CD4-positive, alpha-beta T cell treated with Interleukin-17A for 4 hours (primary cell): Measurements from ENCODE around the gene TBC1D9.

Experiments used
- DNase-seq: peaks from one replicate; pipeline ENCODE4 v3.0.0-alpha.2; 2020; ENCODE audit warnings: mixed read lengths

The TBC1D9 gene

GRCh38 chr4:140719686-140720085 is 36.5 kb downstream of the TBC1D9 start:
- DNase-seq, result no peak

GRCh38 chr4:140719022-140719421 is 37.2 kb downstream of the TBC1D9 start:
- no peak for DNase-seq

DNA sequence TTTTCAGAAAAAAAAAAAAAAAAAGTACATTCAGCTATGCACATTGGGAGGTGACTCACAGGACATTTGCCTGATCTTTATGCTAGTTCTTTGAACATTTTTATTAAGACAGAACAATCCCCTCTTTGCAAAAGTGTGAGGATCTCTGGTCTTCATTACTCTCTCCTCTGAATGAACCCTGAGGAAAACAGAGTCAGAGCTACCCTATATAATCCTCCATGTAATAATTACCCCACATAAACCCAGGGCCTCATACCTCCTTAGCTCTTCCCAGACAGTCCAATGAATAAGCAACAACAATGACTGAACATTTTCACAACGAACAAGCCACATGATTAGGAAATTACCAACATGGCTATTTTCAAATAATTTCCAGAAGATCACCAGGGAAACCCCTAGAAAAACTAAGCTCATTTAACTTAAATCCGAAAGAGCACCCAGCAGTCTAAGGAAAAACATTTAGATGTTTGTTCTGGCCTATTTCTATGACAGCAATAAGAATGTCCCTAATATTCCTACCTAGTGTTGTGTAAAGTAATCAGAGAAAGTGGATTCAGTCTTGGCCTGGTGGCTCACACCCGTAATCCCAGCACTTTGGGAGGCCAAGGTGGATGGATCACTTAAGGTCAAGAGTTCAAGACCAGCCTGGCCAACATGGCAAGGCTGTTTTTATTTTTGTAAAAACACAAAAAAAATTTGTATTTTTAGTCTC is 37.8 kb downstream of the TBC1D9 start:
- DNase-seq, result no peak

DNA sequence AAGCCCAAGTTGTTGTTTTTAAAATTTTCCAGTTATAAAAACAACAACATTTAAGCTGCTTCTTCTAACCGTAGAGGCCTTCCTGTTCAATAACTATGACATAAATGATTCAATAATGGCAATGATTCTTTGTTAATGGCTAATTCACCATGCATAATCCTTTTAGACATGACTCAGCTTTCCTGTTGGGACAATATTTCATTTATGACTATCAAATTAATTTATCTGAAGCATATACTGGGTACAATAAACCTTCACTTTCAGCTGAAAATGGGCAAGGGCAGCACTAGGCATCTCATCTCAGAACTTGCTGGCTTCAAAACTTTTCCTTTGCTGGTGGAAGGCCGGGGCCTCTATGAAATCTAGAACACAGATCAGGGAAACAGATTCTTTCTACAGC is 38.9 kb downstream of the TBC1D9 start:
- no peak for DNase-seq

DNA sequence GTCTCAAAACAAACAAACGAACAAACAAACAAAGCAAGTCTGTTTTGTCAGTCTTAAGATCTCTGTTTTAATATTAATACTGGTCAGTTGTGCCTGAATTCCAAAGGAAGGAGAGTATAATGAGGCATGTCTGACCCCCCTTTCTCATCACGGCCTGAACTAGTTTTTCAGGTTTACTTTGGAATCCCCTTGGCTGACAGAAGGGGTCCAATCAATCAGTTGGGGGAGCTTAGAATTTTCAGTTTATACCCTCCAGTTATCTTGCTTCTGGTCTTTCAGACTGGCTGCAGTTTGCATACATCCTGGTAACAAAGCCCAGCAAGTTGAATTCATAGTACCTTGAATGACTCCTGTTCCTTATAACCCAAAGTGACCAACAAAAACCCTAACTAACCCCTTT is 41.1 kb downstream of the TBC1D9 start:
- DNase-seq, result no peak

GRCh38 chr4:140711910-140712309 is 44.3 kb downstream of the TBC1D9 start:
- DNase-seq, result no peak

DNA sequence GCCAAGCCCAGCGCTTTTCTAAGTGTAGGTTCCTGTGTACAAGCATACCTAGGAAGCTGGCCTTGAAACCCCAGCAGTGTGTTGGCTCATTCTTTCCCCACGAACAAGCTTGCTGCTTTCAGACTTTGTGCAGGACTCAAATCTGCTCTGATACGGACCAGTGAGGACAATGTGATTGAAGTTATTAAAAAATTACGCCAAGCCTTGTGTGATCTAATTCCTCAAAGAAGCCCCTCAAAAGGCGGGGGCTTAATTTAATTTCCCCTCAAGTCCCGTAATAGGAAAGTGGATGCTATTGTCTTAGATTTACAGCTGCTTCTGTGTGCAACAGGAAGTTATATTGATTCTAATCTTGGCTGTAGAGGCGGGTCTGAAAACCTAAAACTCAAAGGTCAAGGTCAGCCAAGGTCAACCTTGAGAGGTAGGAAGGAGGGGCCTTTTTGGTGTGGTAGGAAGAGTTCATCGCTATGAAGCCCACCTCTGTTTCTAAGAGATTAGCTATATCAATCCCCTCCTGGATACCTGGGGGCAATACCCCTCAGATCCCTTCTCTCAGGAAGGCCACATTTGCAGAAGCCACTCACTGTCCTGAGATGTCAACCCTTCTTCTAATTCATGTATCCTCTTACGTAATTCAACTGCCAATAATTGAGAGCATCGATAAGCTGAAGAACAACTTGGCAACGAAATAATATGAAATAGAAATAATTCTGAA is 45.1 kb downstream of the TBC1D9 start:
- DNase-seq, result no peak

DNA sequence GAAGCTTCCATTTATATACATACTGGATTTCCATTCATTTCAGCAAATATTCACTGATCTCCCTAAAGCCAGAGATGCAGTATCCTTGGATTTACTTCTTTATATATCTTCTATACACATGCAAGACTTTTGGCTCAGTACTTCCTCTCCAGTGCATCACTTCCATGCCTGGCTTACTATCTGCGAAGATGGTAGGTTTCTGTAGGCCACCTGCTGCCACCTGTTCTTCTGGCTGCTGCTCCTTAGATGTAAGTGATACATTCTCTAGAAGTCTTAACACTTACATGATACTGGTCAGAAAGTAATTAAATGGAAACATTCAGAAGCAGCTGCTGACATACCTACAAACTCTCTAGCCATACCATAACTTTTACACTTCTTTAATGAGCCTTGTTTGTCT is 48.9 kb downstream of the TBC1D9 start:
- no peak for DNase-seq

GRCh38 chr4:140706665-140707064 is 49.5 kb downstream of the TBC1D9 start:
- no peak for DNase-seq

GRCh38 chr4:140706276-140706625 is 49.9 kb downstream of the TBC1D9 start:
- DNase-seq, result no peak

- no peak for DNase-seq
Observed at GRCh38 chr4:140705625-140706275, 50.4 kb downstream of the TBC1D9 start.

DNA sequence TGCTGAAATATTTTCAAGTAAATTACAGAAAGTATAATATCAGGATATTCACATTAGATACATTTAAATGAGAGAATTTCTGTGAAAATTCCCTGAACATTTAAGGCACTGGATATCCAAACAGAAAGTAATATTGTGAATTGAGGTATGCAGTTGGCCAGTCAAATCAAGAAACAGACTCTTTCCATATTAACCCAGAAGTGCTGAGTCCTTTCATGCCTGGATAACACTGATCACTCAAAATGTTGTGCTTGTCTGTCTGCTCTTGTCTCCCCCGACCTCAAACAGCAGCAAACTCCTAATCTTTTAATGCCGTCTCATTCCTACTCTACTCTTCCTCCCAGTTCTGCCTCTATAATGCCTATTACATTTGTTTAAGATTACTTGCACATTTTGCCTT is 51.2 kb downstream of the TBC1D9 start:
- no peak for DNase-seq

DNA sequence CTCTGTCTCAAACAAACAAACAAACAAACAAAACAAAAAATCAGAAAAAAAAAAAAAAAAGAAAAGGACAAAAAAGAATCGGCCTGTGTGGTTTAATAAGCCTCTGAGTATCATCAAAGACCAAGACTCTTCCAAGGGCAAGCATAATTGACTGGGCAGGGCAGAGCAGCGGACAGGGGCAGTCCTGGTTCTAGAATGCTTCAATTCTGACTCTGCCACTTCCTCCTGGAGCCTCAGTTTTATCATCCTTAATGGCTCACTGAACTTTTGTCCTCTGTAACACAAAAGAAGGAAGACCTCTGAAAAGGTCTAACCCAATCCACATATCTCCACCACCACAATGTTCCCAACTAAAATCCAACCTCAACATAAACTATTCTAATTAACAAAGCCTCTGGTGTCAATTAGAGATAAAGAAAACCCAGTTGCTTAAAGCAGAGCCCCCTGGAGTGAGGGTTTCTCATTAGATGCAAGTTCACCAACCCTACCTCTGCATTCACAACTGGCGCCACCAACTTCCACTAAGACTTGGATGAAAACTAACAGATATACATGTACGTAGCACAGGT is 51.7 kb downstream of the TBC1D9 start:
- DNase-seq, result no peak

DNA sequence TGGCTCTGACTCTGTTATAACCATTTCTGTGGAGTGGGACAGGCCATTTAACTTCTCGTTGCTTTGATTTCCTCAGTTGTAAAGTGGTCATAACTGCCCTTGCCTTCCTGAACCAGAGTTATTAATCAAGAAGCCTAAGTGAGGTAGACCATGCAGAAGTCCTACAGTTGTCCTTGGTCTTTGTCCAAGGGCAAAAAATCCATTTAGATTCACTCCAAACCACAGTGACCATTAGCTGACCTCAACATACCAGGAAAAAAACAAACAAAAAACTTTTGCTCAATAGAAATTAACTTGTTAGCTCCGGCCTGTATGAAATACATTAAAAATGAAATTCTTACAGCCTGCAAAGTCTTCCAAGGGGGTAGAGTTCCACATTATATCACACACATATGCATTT is 52.7 kb downstream of the TBC1D9 start:
- no peak for DNase-seq

DNA sequence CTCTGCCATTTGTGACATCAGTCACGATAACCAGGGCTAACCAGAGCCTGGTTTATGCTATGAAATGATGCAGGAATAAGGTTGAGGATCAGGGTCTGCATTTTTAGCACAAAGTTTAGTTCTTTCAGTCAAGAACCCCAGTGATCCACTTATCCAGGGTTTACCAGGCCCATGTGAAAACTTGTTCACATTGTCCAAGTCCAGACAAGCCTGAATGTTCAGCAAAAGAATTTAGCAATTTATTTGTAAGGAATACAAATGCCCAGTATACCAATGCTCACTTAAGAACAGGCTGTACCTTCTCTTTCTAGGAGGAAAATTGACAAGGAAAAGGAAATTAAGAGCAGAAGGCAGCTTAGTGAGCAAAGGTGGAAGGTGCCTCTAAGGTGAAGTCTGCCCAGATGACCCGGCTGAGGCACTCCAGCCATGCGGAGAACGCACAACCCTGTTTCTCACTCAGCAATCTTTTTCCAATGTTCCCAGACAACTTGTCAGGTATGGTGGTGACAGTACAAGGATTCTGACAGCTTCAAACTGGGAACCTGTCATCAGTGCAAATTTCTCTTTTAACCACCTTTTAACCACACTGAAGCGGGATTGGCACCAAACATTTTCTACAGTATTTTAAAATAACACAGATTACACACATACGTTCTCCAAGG is 54.0 kb downstream of the TBC1D9 start:
- no peak for DNase-seq

- DNase-seq, result no peak
Observed at GRCh38 chr4:140701071-140701470, 55.1 kb downstream of the TBC1D9 start.

DNA sequence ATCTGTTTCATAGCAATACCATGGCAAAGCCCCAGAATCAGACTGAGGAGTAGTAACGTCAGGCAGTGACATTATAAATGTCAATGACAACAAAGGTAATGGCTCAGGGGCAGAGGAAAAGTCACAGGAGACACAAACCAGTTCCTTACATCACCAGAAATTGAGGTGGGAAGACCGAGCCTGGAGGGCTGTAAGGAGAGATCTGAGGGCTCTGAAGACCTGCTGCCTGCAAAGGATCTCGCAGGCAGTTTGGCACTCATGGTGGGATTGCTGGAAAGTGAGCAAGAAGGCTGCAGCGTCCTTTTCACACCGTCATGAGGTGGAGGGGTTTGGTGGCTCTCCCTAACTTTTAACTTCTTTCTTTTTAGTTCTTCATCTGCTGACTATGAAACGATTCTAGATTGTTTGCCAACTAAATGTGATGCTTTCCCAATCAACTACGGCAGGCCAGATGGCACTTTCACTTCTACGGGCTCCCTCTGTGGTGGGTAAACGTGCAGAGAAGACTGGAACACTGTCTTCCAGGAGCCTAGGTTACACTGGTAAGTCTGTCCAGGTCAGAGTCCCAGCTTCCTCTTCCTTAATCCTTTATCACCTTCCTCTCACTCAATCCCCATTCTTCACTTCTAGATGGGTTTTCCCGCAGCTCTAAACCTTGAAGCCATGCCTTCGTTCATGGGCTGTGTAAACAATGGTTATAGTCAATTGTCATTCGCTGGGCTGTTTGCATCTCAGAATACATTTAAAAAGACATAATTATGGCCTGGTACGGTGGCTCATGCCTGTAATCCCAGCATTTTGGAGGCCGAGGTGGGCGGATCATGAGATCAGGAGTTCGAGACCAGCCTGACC is 58.2 kb downstream of the TBC1D9 start:
- DNase-seq, result no peak

GRCh38 chr4:140695483-140695882 is 60.7 kb downstream of the TBC1D9 start:
- no peak for DNase-seq

GRCh38 chr4:140693562-140693961 is 62.6 kb downstream of the TBC1D9 start:
- no peak for DNase-seq

- DNase-seq, result no peak
Observed at GRCh38 chr4:140691369-140691768, 64.8 kb downstream of the TBC1D9 start.

- no peak for DNase-seq
Observed at GRCh38 chr4:140690093-140690492, 66.1 kb downstream of the TBC1D9 start.

- no peak for DNase-seq
Observed at GRCh38 chr4:140689623-140690022, 66.6 kb downstream of the TBC1D9 start.
